Gastroesophageal sphincter (tissue), 4 donors: ENCODE data around the gene AKAP8L. TPM values are rescaled to one million over a fixed set of nuclear protein-coding genes. Genes with fewer than 3 reads are reported as not detected.
A peak's percentile ranks its signal among the peaks of the same experiment; 100 is the strongest.

Source experiments
- ATAC-seq: fragments of 150-250 bp; one replicate; pipeline ENCODE4 v1.9.1; 2016; ENCODE audit warnings: mild to moderate bottlenecking, moderate library complexity
- H3K27ac ChIP-seq, 4 donors: fragments of 200-600 bp; sonication (generic) in 3 of 4; 1 replicate in 3 of 4; 2 replicates in 1 of 4; pipeline ENCODE4 v1.5.1; 2016 to 2019
- H3K27me3 ChIP-seq: fragments of 200-600 bp; sonication (generic); one replicate; pipeline ENCODE4 v1.5.1; 2019
- H3K36me3 ChIP-seq, 2 donors: fragments of 200-600 bp; sonication (generic); one replicate each; pipeline ENCODE4 v1.5.1; 2019; ENCODE audit warnings: control low read depth in 1 of 2
- H3K4me1 ChIP-seq, 3 donors: fragments of 200-600 bp; sonication (generic); 1 replicate in 2 of 3; 2 replicates in 1 of 3; pipeline ENCODE4 v1.5.1; 2016 to 2019; ENCODE audit warnings: control low read depth in 2 of 3
- H3K4me3 ChIP-seq, 2 donors: fragments of 200-600 bp; sonication (generic); one replicate each; pipeline ENCODE4 v1.5.1; 2019; ENCODE audit warnings: mild to moderate bottlenecking in 1 of 2, moderate library complexity in 1 of 2
- H3K9me3 ChIP-seq, 3 donors: fragments of 200-600 bp; sonication (generic); one replicate each; pipeline ENCODE4 v1.5.1; 2017 to 2019; ENCODE audit warnings: control low read depth in 2 of 3
- CTCF ChIP-seq, 4 experiments: fragments of 200-600 bp in 2 of 4; fragments of 450-650 bp in 2 of 4; sonication (generic) in 1 of 4; IDR thresholded peaks; one replicate each; pipeline ENCODE4 v1.5.1; 2017 to 2019; ENCODE audit warnings: antibody characterized with exemption in 4 of 4, mild to moderate bottlenecking in 2 of 4, moderate library complexity in 2 of 4
- EP300 ChIP-seq: sonication (generic); formaldehyde crosslinking; IDR thresholded peaks from one replicate; pipeline ENCODE4 v1.6.1; 2017; ENCODE audit warnings: antibody characterized with exemption, mild to moderate bottlenecking
- POLR2A ChIP-seq, 2 donors: fragments of 450-650 bp; IDR thresholded peaks; one replicate each; pipeline ENCODE4 v1.6.1; 2017; ENCODE audit warnings: antibody characterized with exemption in 2 of 2, mild to moderate bottlenecking in 2 of 2, moderate library complexity in 1 of 2
- POLR2AphosphoS5 ChIP-seq: sonication (generic); formaldehyde crosslinking; IDR thresholded peaks from one replicate; pipeline ENCODE4 v1.6.1; 2017; ENCODE audit warnings: antibody characterized with exemption
- WGBS, 2 donors: methylation state at CpG; one replicate each; pipeline ENCODE4 v1.1.5; 2018; ENCODE audit warnings: low coverage in 1 of 2; 5-methylcytosine and 5-hydroxymethylcytosine counted together
- total RNA-seq, 4 donors: library from RNA; depleted of rRNA; stranded (reverse); fragments of >200 nt; gene quantifications; one replicate each; pipeline ENCODE4 v1.1.0, GENCODE V29; 2016

Gene AKAP8L
- total RNA-seq, 4 donors from 2014 or later: 61.3 to 102 (median 70.1) TPM

- WGBS, 2 donors: 7 to 8% methylated on average over 2 to 3 of the region's 7 CpGs
- Histone ChIP-seq H3K36me3 (peaks cover 0 to 39% of the 10 kb centered on the region in 2 donors), H3K27me3 (no peaks in the 10 kb centered on the region), H3K4me1 (peaks cover 0 to 58% (median 24%) of the 10 kb centered on the region in 3 donors), H3K27ac (peak overlapping the region in 3 of 4 donors; percentile 51 to 80 (median 73)), H3K4me3 (peak overlapping the region; percentile 83 to 92), H3K9me3 (no peaks in the 10 kb centered on the region)
- TF ChIP-seq POLR2AphosphoS5 (no peak), EP300 (no peak), POLR2A (IDR thresholded peaks at IDR 0.05) (no peak), CTCF (IDR thresholded peaks at IDR 0.05) (no peak)
- ATAC-seq: no peak
These were observed 12.7 kb upstream of the AKAP8L start for GRCh38 chr19:15431396-15432017.

DNA sequence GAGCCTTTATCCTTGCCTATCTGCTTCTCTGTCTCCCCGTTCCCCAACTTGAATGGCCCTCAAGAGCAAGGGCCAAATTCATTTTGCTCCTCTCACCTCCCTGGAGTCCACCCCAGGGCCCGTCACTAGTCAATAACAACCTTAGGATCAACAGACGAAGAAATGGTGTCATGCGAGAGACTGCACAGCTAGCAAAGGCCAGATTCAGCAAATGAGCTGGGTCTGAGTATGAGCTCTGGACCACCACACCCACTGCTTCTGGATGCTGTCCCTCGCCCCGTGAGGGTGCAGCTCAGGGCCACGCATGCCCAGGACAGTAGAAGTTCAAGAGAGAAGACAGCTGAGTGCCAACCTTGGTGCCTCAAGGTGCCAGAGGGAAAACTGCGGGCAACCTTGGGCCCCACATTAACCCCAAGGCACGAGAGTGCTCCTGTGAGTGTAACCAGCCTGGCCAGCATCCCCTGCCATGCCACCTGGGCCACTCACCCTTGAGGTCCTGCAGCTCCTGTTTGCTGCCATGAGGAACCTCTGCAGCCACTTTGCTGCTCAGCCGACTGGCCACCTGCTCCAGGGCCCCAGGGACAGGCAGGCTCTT is 11.8 kb upstream of the AKAP8L start:
- peaks cover 0 to 50% (median 24%) of the 10 kb centered on the region in 3 donors for H3K4me1 ChIP-seq
- no peak for ATAC-seq
- WGBS, 2 donors: 40 to 80% methylated on average over 1 of the region's 10 CpGs
- no peaks in the 10 kb centered on the region for H3K27me3 ChIP-seq
- H3K9me3 ChIP-seq: no peaks in the 10 kb centered on the region
- TF ChIP-seq EP300 (no peak), POLR2A (IDR thresholded peaks at IDR 0.05) (no peak), POLR2AphosphoS5 (no peak), CTCF (IDR thresholded peaks at IDR 0.05) (no peak)
- H3K36me3 ChIP-seq: peaks cover 0 to 47% of the 10 kb centered on the region in 2 donors
- peak overlapping the region in 1 of 2 donors; percentile 92 for H3K4me3 ChIP-seq
- no peak overlapping the region for H3K27ac ChIP-seq

GRCh38 chr19:15429825-15430467 is 11.2 kb upstream of the AKAP8L start:
- Histone ChIP-seq H3K9me3 (no peaks in the 10 kb centered on the region), H3K27me3 (no peaks in the 10 kb centered on the region), H3K27ac (no peak overlapping the region), H3K4me1 (peaks cover 0 to 50% (median 24%) of the 10 kb centered on the region in 3 donors), H3K36me3 (peaks cover 0 to 54% of the 10 kb centered on the region in 2 donors), H3K4me3 (no peak overlapping the region)
- 71 to 80% methylated on average over 1 of the region's 24 CpGs for WGBS, 2 donors
- TF ChIP-seq EP300: no peak
- no peak for TF ChIP-seq CTCF (IDR thresholded peaks at IDR 0.05)
- no peak for TF ChIP-seq POLR2AphosphoS5
- no peak for TF ChIP-seq POLR2A (IDR thresholded peaks at IDR 0.05)
- no peak for ATAC-seq

GRCh38 chr19:15428956-15429824 is 10.4 kb upstream of the AKAP8L start:
- no CpG with 5 or more reads among the region's 22 CpGs for WGBS, 2 donors
- TF ChIP-seq POLR2AphosphoS5: no peak
- no peak for TF ChIP-seq CTCF (IDR thresholded peaks at IDR 0.05)
- TF ChIP-seq POLR2A (IDR thresholded peaks at IDR 0.05): no peak
- no peak for TF ChIP-seq EP300
- peaks cover 0 to 61% of the 10 kb centered on the region in 2 donors for H3K36me3 ChIP-seq
- no peak overlapping the region for H3K27ac ChIP-seq
- no peaks in the 10 kb centered on the region for H3K9me3 ChIP-seq
- no peak overlapping the region for H3K4me3 ChIP-seq
- H3K27me3 ChIP-seq: no peaks in the 10 kb centered on the region
- no peak for ATAC-seq
- peaks cover 0 to 50% (median 24%) of the 10 kb centered on the region in 3 donors for H3K4me1 ChIP-seq
